ENCODE results near the gene SFI1. TPM values are rescaled to one million over a fixed set of nuclear protein-coding genes. Genes with fewer than 3 reads are reported as not detected.
A peak's percentile ranks its signal among the peaks of the same experiment; 100 is the strongest.

SFI1 gene
- total and polyA plus RNA-seq, 2 of the 4 experiments (the other 2 are of a cell fraction): 9.9 to 12.0 TPM

DNA sequence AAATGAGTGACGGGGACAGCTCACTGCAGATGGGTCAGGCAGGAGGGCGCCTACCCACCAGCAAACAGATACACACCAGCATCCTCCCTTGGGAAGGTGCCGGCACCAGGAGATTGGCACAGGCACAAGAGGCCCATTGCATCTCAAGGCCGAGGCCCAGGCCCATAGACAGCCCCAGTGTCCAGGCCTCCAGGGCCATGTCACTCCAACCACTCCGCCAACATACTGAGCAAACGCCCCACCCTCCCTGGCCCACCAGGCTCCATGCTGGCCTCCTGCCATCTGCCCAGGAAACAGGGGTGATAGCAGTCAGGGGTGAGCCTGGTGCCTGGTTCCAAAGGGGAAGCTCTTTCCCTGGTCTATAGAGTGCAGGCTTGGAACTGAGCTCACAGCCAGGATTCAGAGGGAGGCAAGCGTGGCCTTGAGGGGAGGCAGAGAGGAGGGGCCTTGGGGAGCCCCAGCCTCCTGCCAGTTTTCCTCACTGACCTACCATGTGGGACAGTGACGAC, 130.9 kb downstream of the SFI1 start:
- peaks cover 23% of the 10 kb centered on the region for H3K36me3 ChIP-seq (ENCODE audit: control insufficient read depth, insufficient read depth, low read length)
- intact Hi-C loops (cut with micrococcal nuclease) (no loop called here), dilution Hi-C loops (cut with HindIII; ENCODE audit: low sequenced_read_pairs, unreplicated experiment) (no loop called here), in situ Hi-C loops (cut with MboI; ENCODE audit: low sequenced_read_pairs) (no loop called here)
- H3K14ac ChIP-seq (replicated peaks; ENCODE audit: low read depth, low read length): no peak overlapping the region
- H3K9ac ChIP-seq (ENCODE audit: low read depth, low read length): no peak overlapping the region
- no peak overlapping the region for H3K56ac ChIP-seq (ENCODE audit: extremely low read depth, insufficient read depth, low read length)
- H2BK15ac ChIP-seq (ENCODE audit: low read depth, low read length): no peak overlapping the region
- H3K79me1 ChIP-seq (ENCODE audit: low read depth in 1 of 2, low read length in 2 of 2): peaks cover 40 to 93% of the 10 kb centered on the region in 2 experiments
- no peak overlapping the region for H2BK120ac ChIP-seq (ENCODE audit: low read depth, low read length)
- H3K18ac ChIP-seq (ENCODE audit: low read depth, low read length): no peak overlapping the region
- H3K9me3 ChIP-seq (ENCODE audit: control insufficient read depth, insufficient read depth, low read length): no peaks in the 10 kb centered on the region
- WGBS, 2 experiments (ENCODE audit: extremely low coverage in 2 of 2, insufficient read length in 1 of 2): 90% methylated on average over 2 of the region's 8 CpGs; no CpG with 5 or more reads in 1 of the 2 experiments
- POLR2A ChIA-PET (ENCODE audit: unreplicated experiment): no interaction called here
- H3K27ac ChIP-seq (ENCODE audit: insufficient read depth, low read length): no peak overlapping the region
- ATAC-seq (ENCODE audit: low read depth): no peak
- H4K91ac ChIP-seq (ENCODE audit: insufficient read depth, low read depth, low read length): no peak overlapping the region
- no peak overlapping the region for H3K4me3 ChIP-seq (ENCODE audit: insufficient read depth, low read depth, low read length)
- no peak for DNase-seq
- no peak overlapping the region for H2BK20ac ChIP-seq (ENCODE audit: low read depth, low read length)
- no peak overlapping the region for H4K5ac ChIP-seq (ENCODE audit: low read depth, low read length)
- no peak overlapping the region for H3K4ac ChIP-seq (ENCODE audit: low read depth, low read length)
- H3K4me2 ChIP-seq (ENCODE audit: low read depth, low read length): no peak overlapping the region
- TF ChIP-seq MAFK (IDR thresholded peaks at IDR 0.05; ENCODE audit: low read depth, low read length) (no peak), CHD1 (IDR thresholded peaks at IDR 0.05; ENCODE audit: low read depth, low read length) (no peak), BHLHE40 (IDR thresholded peaks at IDR 0.05; ENCODE audit: low read depth, low read length) (no peak), CEBPB (IDR thresholded peaks at IDR 0.05; ENCODE audit: low read depth, low read length) (no peak), MAZ (IDR thresholded peaks at IDR 0.05; ENCODE audit: borderline replicate concordance, low read depth, low read length) (no peak), RCOR1 (IDR thresholded peaks at IDR 0.05; ENCODE audit: insufficient replicate concordance, low read length) (no peak)
- BruUV-seq (replicated peaks): no TSS peak
- no peak overlapping the region for H2AK9ac ChIP-seq (replicated peaks; ENCODE audit: low read depth, low read length, poor library complexity)
- CTCF ChIA-PET: no interaction called here
- peaks cover 27% of the 10 kb centered on the region for H3K4me1 ChIP-seq (ENCODE audit: control insufficient read depth, insufficient read depth, low read length)
- no peak overlapping the region for H3K23ac ChIP-seq (ENCODE audit: low read depth, low read length)
- H3K27me3 ChIP-seq (ENCODE audit: control insufficient read depth, insufficient read depth, low read length): no peaks in the 10 kb centered on the region
- H3K9me1 ChIP-seq (ENCODE audit: insufficient read depth, low read length): peaks cover 29% of the 10 kb centered on the region
- no peak overlapping the region for H2AK5ac ChIP-seq (ENCODE audit: low read depth, low read length)
- H2AFZ ChIP-seq (replicated peaks; ENCODE audit: low read length, poor library complexity): peak overlapping the region; percentile 26
- peak overlapping the region; percentile 16 for H2BK5ac ChIP-seq (ENCODE audit: low read depth, low read length, poor library complexity, severe bottlenecking)
- peaks cover 88% of the 10 kb centered on the region for H4K20me1 ChIP-seq (ENCODE audit: insufficient read depth, low read length)
- no peak overlapping the region for H4K8ac ChIP-seq (ENCODE audit: low read depth in 2 of 2, low read length in 2 of 2)

Data from IMR-90 (cell line).